ENCODE results near the gene CYSTM1.

DNA sequence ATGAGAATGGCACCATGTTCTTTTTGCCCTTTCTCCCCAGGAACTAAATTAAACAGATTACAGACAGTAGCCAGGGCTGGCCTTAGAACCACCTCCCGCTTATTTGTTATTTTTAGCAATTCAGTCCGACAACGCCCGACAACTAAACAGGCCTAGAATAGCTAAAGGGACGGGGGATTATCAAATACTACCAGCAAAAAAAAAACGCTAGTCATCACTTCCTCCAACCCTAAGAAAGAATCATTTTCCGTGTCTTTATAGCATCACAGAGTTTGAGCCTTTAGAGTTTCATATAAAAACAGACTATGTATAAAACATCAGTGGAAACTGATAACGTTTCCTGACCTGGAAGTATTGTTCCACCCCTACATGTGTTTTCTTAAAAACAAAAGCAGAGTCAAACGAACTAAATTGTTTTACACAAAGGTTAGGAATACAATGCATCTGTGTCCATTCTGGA lies 92.6 kb downstream of the CYSTM1 start:
- TF ChIP-seq POLR2A (IDR thresholded peaks at IDR 0.05) (no peak), POLR2AphosphoS5 (IDR thresholded peaks at IDR 0.05) (no peak)
